CD4-positive, alpha-beta T cell treated with Interleukin-21 for 1 hour (primary cell): ENCODE results near the gene ERAP2.
"Not testable (repeated sequence)": the region's sequence is repeated elsewhere in the genome, so short reads cannot be mapped to it uniquely, and the experiment has no call there.

Experiments
- DNase-seq: peaks from one replicate; pipeline ENCODE4 v3.0.0-alpha.2; 2020

The ERAP2 gene

DNA sequence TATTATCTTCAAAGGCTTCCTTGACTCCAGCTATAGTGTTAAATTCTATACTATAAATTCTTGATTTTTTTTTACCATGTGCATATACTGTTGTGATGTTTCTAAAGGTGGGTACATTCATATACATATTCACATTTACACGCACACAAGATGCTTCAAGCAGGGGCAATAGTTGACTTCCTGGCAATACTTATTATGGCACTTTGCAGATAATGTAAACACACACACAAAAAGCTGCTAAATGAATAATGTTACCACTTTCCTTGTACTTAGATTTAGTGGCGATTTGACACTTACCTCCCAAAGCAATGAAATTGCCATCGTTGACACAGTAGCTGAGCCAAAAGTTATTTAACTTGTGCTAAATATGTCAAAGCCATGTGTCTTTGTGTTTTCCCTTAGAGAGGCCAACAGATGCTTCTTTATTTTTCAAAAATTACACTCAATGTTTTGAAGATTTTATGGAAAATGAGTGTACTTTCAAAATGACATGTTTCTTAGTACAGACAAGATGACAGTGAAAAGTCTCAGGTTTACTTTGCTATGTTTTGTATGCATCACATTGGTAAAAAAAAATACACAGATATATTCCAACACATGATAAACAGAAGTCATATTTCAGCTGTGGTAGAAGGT, 12.2 kb upstream of the ERAP2 start:
- no peak for DNase-seq

DNA sequence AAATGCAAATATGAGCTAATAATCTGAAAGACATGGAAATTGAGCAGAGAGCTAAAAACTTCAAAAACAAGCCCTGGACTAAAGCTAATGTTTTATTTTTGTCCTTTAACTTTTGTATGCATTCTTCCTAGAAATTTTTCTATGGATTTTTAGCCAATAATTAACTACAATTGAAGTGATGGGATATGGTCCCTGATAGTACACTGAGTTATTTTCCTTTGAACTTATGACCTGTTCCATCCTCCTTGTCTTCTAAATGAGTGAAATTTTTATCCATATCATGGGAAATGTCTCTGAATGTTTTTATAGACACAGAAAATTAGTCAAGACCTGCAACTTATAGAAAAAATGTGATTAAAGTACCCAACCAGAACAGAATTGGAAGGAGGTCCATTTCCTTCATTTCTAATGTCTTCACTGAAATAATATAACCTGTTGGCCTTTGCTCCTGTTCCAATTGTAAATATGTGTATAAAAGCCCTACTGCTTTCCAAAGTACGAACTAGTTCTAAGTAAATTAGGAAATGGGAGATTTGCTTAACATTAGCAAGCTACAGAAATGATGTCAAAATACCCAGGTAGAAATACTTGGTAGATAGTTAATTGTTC, 11.3 kb upstream of the ERAP2 start:
- no peak for DNase-seq

GRCh38 chr5:96868603-96869371, 7.5 kb upstream of the ERAP2 start:
- DNase-seq = peak; percentile 76

- no peak for DNase-seq
Observed at GRCh38 chr5:96869372-96869641, 7.0 kb upstream of the ERAP2 start.

DNA sequence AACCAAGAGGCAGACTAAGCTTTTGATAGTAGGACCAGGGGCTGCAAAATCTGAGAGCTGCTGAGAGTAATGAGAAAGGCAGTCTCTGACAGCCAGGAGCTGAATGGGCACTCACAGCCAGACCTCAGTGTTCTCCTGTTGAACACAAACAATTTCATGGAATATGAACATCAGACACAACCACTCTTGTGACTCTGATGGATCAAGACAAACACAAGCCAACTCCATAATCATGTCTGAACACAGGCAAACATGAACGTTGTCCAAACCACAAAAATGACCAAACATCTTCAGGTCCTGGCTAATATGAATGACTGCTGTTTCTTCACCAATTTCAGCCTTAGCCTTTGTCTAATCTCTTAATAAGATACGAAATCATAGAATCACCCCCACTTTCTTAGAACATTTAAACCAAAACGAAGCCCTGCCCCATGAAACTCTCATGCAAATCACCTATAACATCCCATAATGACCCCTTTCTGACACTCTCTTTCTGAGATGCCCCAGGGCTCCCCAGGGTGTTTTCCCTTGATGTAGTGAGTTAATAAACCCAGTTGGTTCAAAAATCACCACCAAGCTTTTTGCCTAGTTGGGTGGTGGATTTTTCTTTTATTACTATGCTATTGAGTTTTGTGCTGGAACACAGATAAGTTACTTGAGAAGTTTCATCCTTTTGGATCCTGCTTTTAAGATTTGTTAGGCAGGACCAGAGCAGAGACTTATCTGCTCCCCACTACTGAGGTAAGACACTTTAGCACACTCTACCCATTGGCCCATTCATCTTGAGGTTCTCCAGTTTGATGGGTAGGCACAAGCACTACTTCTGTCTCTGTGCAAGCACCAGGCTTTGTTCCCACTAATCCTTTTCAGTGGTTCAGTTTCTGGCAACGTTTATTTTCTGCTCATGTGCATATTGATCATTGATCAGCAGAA, 5.9 kb upstream of the ERAP2 start:
- no peak for DNase-seq

DNA sequence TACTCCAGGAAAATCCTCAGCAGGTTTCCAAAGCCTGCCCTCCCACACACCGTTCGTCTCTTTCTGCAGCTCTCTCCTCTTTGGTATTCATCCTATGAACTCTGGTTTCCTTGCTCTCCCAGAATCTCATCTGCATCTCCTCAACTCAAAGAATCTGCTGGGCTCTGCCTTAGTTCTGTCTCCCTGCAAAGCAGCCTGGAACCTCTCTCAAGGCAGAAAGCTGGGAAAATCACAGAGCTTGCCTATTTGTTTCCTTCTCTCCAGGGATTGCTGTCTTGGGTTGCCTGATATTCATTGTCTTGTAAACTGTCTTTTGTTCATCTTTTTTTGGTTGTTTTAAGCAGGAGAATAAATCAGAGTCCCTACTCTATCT, 5.3 kb upstream of the ERAP2 start:
- no peak for DNase-seq

DNA sequence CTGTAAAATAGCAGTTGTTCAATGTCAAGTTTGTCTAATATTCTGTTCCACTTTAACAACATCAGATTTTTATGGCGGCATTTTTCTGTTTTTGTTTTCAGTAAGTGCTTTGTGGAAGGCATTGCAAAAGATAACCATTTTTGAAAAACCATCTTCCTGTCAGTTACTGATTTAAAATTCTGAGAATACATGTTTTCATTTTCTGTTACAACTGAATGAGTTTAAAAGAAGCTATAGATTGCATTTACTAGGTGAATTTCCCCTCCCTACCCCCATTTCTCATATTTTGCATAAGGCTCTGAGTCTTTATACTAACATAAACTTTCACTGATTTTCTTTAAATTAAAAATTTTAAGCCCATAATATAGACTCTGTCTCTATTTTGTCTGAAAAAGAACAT, 4.6 kb upstream of the ERAP2 start:
- DNase-seq = no peak

DNA sequence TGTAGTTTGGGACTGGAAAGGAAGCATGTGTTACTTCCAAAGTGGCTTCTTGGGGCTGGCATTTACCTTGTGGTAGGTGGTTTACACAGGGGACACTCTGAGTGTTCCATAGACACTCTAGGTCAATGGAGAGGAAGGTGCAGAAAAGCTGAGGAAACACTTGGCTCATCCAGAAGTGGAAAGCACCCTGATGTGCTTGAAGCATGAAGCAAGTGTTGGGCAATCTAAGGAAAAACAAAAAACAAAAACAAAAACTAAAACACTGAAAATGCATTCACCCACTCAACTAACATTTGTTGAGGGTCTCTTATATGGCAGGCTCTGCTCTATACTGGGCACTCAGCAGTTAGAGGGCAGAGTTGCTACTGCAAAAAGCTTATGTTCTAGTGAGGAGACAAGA, 2.9 kb upstream of the ERAP2 start:
- DNase-seq = no peak

- no peak for DNase-seq
Observed at GRCh38 chr5:96874631-96875030, 1.7 kb upstream of the ERAP2 start.

GRCh38 chr5:96875791-96876291, 459 bp upstream of the ERAP2 start:
- peak; percentile 47 for DNase-seq

DNA sequence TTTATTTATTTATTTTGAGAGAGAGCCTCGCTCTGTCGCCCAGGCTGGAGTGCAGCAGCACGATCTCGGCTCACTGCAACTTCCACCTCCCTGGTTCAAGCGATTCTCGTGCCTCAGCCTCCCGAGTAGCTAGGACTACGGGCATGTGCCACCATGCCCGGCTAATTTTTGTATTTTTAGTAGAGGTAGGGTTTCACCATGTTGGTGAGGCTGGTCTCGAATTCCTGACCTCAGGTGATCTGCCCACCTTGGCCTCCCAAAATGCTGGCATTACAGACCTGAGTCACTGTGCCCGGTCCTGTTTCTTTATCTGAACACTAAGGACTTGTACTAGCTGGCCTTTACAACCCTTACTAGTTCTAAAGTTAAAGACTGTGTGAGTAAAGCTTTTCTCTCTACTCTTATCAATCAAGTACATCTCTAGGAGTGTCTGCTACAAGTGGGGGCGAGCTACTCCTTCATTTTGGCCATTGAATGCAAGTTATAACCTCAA, 723 bp downstream of the ERAP2 start:
- DNase-seq = not testable (repeated sequence)

GRCh38 chr5:96879665-96880064, 3.4 kb downstream of the ERAP2 start:
- no peak for DNase-seq

DNA sequence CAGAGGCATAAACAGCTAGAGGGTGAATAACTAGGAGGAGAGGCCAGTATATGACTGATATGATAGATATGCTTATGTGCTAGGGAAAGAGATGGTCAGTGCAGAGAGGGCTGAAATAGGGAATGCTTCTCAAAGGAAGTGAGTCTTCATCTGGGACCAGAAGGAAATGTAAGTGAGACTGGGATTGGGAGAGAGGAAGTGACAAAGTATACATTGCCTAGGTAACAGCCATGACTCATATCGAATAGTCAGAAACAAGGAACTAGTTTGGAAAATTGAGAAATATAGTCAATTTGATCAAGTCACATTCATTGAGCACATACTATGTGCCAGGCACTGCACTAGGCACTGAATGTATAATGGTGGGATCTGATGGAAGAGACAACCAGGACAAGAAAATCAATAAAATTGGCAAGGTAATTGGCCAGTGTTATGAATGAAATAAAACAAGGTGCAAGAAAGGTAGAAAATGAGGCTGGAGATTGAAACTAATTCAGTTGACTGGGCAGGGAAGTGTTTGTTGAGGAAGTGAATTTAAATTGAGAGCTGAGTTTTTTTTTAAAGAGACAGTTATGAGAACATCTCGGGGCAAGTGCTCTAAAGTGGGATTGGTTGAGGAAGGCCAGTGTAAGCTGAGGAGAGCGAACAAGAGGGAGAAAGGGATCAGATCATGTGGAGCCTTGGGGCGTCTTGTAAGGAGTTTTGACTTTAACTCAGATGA, 4.3 kb downstream of the ERAP2 start:
- DNase-seq = no peak

- DNase-seq = no peak
Observed at GRCh38 chr5:96881511-96882115, 5.3 kb downstream of the ERAP2 start.

- no peak for DNase-seq
Observed at GRCh38 chr5:96883871-96884270, 7.6 kb downstream of the ERAP2 start.

DNA sequence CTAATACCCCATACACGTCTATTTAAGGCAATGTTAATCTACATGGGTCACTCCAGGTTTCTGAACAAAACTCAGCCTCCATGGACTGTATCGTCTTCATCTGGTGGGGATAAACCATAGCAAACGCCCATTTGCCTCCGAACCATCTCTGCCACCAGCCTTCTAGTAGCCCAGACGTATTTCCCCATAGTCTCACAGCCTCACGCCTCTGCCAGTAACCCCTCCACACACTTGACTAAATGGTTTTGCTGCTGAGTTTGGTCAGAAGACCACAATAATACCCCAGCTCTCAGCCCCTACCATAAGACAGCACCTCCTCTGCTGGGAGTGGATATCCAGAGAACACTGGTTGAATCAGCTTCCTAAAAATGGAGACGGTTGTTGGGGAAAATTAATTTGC, 8.7 kb downstream of the ERAP2 start:
- no peak for DNase-seq

GRCh38 chr5:96885518-96886338, 9.4 kb downstream of the ERAP2 start:
- DNase-seq = peak; percentile 76

- no peak for DNase-seq
Observed at GRCh38 chr5:96893342-96893741, 17.0 kb downstream of the ERAP2 start.

- DNase-seq = peak; percentile 72
Observed at GRCh38 chr5:96896276-96896675, 20.0 kb downstream of the ERAP2 start.

DNA sequence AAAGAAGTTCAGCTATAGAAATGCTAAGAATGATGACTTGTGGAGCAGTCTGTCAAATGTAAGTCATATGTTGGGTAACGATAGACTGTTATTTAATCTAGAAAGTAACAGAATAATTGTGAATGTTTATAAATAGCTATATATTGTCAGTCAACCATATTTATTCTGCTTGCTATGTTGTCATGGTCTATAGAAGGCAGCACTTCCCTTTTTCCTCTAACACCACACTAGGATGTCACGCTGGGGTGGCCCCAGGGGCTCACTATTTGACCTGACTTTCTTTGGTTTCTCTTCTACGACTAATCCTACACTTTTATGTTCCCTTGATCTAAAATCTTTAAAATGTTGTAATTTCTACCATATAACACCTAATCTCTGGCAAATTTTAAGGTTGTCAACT, 20.5 kb downstream of the ERAP2 start:
- peak; percentile 23 for DNase-seq

DNA sequence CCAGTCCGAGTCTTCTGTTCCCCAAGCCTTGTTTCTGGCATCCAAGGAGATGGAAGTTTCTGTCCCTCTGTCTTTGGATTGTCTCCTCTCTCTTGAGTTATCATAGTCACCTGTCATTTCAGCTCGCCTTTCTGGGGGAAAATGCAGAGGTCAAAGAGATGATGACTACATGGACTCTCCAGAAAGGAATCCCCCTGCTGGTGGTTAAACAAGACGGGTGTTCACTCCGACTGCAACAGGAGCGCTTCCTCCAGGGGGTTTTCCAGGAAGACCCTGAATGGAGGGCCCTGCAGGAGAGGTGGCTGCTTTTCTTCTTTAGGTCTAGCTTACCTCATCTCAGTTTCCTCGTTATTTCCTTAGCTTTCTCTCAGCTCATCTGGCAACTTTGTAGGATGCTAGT, 25.1 kb downstream of the ERAP2 start:
- DNase-seq = no peak
